Measurements from ENCODE around the gene TERB2. TPM values are rescaled to one million over a fixed set of nuclear protein-coding genes. Genes with fewer than 3 reads are reported as not detected.
"Not testable (repeated sequence)": the region's sequence is repeated elsewhere in the genome, so short reads cannot be mapped to it uniquely, and the experiment has no call there.

Gene TERB2
- total RNA-seq, 1 experiment from 2014 or later, result not detected

- Mint-ChIP-seq H3K4me3 (ENCODE audit: unreplicated experiment) (no peak overlapping the region), H3K9me3 (ENCODE audit: unreplicated experiment) (no peaks in the 10 kb centered on the region), H3K27ac (ENCODE audit: unreplicated experiment) (no peak overlapping the region), H3K36me3 (ENCODE audit: insufficient read depth, unreplicated experiment) (no peaks in the 10 kb centered on the region), H3K27me3 (ENCODE audit: insufficient read depth, unreplicated experiment) (no peaks in the 10 kb centered on the region), H3K4me1 (ENCODE audit: low read depth, unreplicated experiment) (no peaks in the 10 kb centered on the region)
- TF ChIP-seq, protein P1, sequence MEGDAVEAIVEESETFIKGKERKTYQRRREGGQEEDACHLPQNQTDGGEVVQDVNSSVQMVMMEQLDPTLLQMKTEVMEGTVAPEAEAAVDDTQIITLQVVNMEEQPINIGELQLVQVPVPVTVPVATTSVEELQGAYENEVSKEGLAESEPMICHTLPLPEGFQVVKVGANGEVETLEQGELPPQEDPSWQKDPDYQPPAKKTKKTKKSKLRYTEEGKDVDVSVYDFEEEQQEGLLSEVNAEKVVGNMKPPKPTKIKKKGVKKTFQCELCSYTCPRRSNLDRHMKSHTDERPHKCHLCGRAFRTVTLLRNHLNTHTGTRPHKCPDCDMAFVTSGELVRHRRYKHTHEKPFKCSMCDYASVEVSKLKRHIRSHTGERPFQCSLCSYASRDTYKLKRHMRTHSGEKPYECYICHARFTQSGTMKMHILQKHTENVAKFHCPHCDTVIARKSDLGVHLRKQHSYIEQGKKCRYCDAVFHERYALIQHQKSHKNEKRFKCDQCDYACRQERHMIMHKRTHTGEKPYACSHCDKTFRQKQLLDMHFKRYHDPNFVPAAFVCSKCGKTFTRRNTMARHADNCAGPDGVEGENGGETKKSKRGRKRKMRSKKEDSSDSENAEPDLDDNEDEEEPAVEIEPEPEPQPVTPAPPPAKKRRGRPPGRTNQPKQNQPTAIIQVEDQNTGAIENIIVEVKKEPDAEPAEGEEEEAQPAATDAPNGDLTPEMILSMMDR (IDR thresholded peaks at IDR 0.05; ENCODE audit: insufficient read depth in 1 of 2, low read depth in 1 of 2, low read length in 1 of 2, severe bottlenecking in 1 of 2, unreplicated experiment in 1 of 2), result no peak
- Histone ChIP-seq H3K27me3 (replicated peaks; ENCODE audit: control insufficient read depth, insufficient read depth, low read length) (no peaks in the 10 kb centered on the region), H3K4me1 (peaks cover under 1% of the 10 kb centered on the region; the same call in 1 of the 2 replicates), H3K36me3 (ENCODE audit: control insufficient read depth, insufficient read depth, low read length) (no peaks in the 10 kb centered on the region), H3K9me3 (no peaks in the 10 kb centered on the region), H3K4me3 (ENCODE audit: low read depth, low read length) (no peak overlapping the region)
- DNase-seq, result no peak
- intact Hi-C loops (cut with micrococcal nuclease; ENCODE audit: unreplicated experiment), result no loop called here
- ChIA-PET CTCF (no interaction called here), POLR2A (no interaction called here)
- BruUV-seq (replicated peaks), result no TSS peak
Measured at GRCh38 chr15:45009046-45009445, 52.6 kb downstream of the TERB2 start.

DNA sequence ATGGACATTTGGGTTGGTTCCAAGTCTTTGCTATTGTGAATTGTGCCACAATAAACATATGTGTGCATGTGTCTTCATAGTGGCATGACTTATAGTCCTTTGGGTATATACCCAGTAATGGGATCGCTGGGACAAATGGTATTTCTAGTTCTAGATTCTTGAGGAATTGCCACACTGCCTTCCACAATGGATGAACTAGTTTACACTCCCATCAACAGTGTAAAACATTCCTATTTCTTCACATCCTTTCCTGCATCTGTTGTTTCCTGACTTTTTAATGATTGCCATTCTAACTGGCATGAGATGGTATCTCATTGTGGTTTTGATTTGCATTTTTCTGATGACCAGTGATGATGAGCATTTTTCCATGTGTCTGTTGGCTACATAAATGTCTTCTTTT is 58.6 kb downstream of the TERB2 start:
- H3K27me3 ChIP-seq (replicated peaks; ENCODE audit: control insufficient read depth, insufficient read depth, low read length); H3K4me3 Mint-ChIP-seq (ENCODE audit: unreplicated experiment); POLR2A ChIA-PET; intact Hi-C loops (cut with micrococcal nuclease; ENCODE audit: unreplicated experiment); H3K27ac Mint-ChIP-seq (ENCODE audit: unreplicated experiment); H3K4me1 Mint-ChIP-seq (ENCODE audit: low read depth, unreplicated experiment); BruUV-seq (replicated peaks); H3K36me3 Mint-ChIP-seq (ENCODE audit: insufficient read depth, unreplicated experiment); DNase-seq; CTCF ChIA-PET; H3K4me3 ChIP-seq (ENCODE audit: low read depth, low read length); H3K36me3 ChIP-seq (ENCODE audit: control insufficient read depth, insufficient read depth, low read length); H3K27me3 Mint-ChIP-seq (ENCODE audit: insufficient read depth, unreplicated experiment); H3K4me1 ChIP-seq; H3K9me3 ChIP-seq; H3K9me3 Mint-ChIP-seq (ENCODE audit: unreplicated experiment): not testable (repeated sequence)

- POLR2A ChIA-PET, result not testable (repeated sequence)
Measured at GRCh38 chr15:45020222-45020900, 63.9 kb downstream of the TERB2 start.

DNA sequence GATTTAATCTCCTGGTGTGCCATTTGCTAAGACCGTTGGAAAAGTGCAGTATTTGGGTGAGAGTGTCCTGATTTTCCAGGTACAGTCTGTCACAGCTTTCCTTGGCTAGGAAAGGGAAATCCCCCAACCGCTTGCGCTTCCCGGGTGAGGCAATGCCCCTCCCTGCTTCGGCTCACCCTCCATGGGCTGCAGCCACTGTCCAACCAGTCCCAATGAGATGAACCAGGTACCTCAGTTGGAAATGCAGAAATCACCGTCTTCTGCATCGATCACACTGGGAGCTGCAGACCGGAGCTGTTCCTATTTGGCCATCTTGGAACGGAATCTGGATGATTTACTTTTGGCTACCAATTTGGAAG is 64.4 kb downstream of the TERB2 start:
- BruUV-seq (replicated peaks); H3K27me3 Mint-ChIP-seq (ENCODE audit: insufficient read depth, unreplicated experiment); DNase-seq; H3K9me3 Mint-ChIP-seq (ENCODE audit: unreplicated experiment); CTCF ChIA-PET; H3K36me3 ChIP-seq (ENCODE audit: control insufficient read depth, insufficient read depth, low read length); H3K27me3 ChIP-seq (replicated peaks; ENCODE audit: control insufficient read depth, insufficient read depth, low read length); intact Hi-C loops (cut with micrococcal nuclease; ENCODE audit: unreplicated experiment); H3K4me3 ChIP-seq (ENCODE audit: low read depth, low read length); POLR2A ChIA-PET; H3K4me1 Mint-ChIP-seq (ENCODE audit: low read depth, unreplicated experiment); H3K27ac Mint-ChIP-seq (ENCODE audit: unreplicated experiment); H3K4me3 Mint-ChIP-seq (ENCODE audit: unreplicated experiment); H3K36me3 Mint-ChIP-seq (ENCODE audit: insufficient read depth, unreplicated experiment); H3K9me3 ChIP-seq: not testable (repeated sequence)
- H3K4me1 ChIP-seq, result peaks cover 14% of the 10 kb centered on the region

More at GRCh38 chr15:45020222-45020900, 63.9 kb downstream of the TERB2 start:
- H3K36me3 ChIP-seq (ENCODE audit: control insufficient read depth, insufficient read depth, low read length); H3K4me1 Mint-ChIP-seq (ENCODE audit: low read depth, unreplicated experiment); intact Hi-C loops (cut with micrococcal nuclease; ENCODE audit: unreplicated experiment); H3K4me3 ChIP-seq (ENCODE audit: low read depth, low read length); CTCF ChIA-PET; H3K27me3 ChIP-seq (replicated peaks; ENCODE audit: control insufficient read depth, insufficient read depth, low read length); H3K9me3 Mint-ChIP-seq (ENCODE audit: unreplicated experiment); H3K4me3 Mint-ChIP-seq (ENCODE audit: unreplicated experiment); BruUV-seq (replicated peaks); DNase-seq; H3K36me3 Mint-ChIP-seq (ENCODE audit: insufficient read depth, unreplicated experiment); H3K9me3 ChIP-seq; H3K27ac Mint-ChIP-seq (ENCODE audit: unreplicated experiment); H3K27me3 Mint-ChIP-seq (ENCODE audit: insufficient read depth, unreplicated experiment): not testable (repeated sequence)
- H3K4me1 ChIP-seq, result peaks cover 14% of the 10 kb centered on the region
